Chondrocyte (in vitro differentiated cells): Measurements from ENCODE around the gene C8A. TPM values are rescaled to one million over a fixed set of nuclear protein-coding genes. Genes with fewer than 3 reads are reported as not detected.

ENCODE experiments used
- DNase-seq: peaks from one replicate; pipeline ENCODE4 v3.0.0; 2021; ENCODE audit warnings: mixed read lengths, low spot score
- H3K27ac Mint-ChIP-seq: one replicate; pipeline ENCODE4 v1.8.0; 2021; ENCODE audit warnings: mild to moderate bottlenecking, moderate library complexity, mixed read lengths; ENCODE audit not compliant: unreplicated experiment
- H3K27me3 Mint-ChIP-seq: 2 replicates; pipeline ENCODE4 v1.8.0; 2021; ENCODE audit warnings: low read depth, mixed read lengths
- H3K36me3 Mint-ChIP-seq: 2 replicates; pipeline ENCODE4 v1.8.0; 2021; ENCODE audit warnings: low read depth, mixed read lengths
- H3K4me1 Mint-ChIP-seq: 2 replicates; pipeline ENCODE4 v1.8.0; 2021; ENCODE audit warnings: low read depth, mild to moderate bottlenecking, mixed read lengths
- H3K4me3 Mint-ChIP-seq: one replicate; pipeline ENCODE4 v1.8.0; 2021; ENCODE audit warnings: mild to moderate bottlenecking, moderate library complexity, mixed read lengths; ENCODE audit not compliant: unreplicated experiment
- H3K9me3 Mint-ChIP-seq: 2 replicates; pipeline ENCODE4 v1.8.0; 2021; ENCODE audit warnings: low read depth, mixed read lengths
- total RNA-seq: library from RNA; stranded (reverse); gene quantifications from 3 replicates; pipeline ENCODE4 v1.2.1, GENCODE V29; 2021
- TF ChIP-seq, protein P1 (sequence below): fragments of 200-600 bp; sonication (generic); IDR thresholded peaks from 2 replicates; pipeline ENCODE4 v1.5.0; 2021; ENCODE audit warnings: antibody characterized with exemption, mild to moderate bottlenecking, moderate library complexity

C8A gene
- total RNA-seq, 1 donor from 2014 or later = not detected

DNA sequence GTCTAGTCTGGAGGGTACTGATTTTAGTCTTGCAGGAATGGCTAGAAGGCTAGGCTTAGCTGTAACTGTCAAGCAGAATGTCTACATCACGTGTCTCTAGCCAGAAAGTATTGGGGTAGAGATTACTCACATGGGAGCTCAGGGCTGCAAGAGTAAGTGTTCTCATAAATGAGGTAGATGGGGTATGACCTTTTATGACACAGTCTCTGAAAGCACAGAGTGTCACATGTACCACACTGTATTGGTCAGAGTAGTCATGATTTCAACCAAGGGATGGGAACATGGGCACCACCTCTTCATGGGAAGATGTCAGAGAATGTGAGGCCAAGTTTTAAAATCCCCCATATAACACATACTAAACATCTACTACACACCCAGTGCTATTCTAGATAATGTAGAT lies 38.3 kb upstream of the C8A start:
- Mint-ChIP-seq H3K4me3 (no peak overlapping the region), H3K27ac (no peak overlapping the region), H3K36me3 (peaks cover 2% of the 10 kb centered on the region), H3K4me1 (peaks cover 22% of the 10 kb centered on the region), H3K9me3 (peaks cover 12% of the 10 kb centered on the region), H3K27me3 (peaks cover 9% of the 10 kb centered on the region)
- DNase-seq = no peak
- TF ChIP-seq, protein P1, sequence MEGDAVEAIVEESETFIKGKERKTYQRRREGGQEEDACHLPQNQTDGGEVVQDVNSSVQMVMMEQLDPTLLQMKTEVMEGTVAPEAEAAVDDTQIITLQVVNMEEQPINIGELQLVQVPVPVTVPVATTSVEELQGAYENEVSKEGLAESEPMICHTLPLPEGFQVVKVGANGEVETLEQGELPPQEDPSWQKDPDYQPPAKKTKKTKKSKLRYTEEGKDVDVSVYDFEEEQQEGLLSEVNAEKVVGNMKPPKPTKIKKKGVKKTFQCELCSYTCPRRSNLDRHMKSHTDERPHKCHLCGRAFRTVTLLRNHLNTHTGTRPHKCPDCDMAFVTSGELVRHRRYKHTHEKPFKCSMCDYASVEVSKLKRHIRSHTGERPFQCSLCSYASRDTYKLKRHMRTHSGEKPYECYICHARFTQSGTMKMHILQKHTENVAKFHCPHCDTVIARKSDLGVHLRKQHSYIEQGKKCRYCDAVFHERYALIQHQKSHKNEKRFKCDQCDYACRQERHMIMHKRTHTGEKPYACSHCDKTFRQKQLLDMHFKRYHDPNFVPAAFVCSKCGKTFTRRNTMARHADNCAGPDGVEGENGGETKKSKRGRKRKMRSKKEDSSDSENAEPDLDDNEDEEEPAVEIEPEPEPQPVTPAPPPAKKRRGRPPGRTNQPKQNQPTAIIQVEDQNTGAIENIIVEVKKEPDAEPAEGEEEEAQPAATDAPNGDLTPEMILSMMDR = no peak

DNA sequence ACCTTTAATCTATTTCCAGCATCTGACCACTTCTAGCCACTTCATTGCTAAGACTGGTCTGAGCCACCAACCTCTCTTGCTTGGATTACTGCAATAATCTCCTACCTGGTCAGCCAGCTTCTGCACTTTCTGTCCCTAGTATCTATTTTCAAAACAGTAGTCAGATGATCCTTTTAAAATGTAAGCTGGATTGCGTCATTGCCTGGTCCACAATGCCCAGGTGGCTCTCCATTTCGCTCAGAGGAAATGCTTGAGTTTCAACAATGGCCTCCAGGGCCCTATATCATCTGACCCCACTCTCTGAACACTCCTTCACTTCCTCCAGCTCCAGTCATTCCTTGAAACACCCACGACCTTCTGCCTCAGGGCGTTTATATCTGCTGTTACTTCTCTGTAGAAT lies 37.7 kb upstream of the C8A start:
- no peak overlapping the region for H3K27ac Mint-ChIP-seq
- H3K4me3 Mint-ChIP-seq = no peak overlapping the region
- peaks cover 22% of the 10 kb centered on the region for H3K4me1 Mint-ChIP-seq
- peaks cover 2% of the 10 kb centered on the region for H3K36me3 Mint-ChIP-seq
- H3K9me3 Mint-ChIP-seq = peaks cover 12% of the 10 kb centered on the region
- TF ChIP-seq, protein P1 = no peak
- DNase-seq = no peak
- peaks cover 6% of the 10 kb centered on the region for H3K27me3 Mint-ChIP-seq

DNA sequence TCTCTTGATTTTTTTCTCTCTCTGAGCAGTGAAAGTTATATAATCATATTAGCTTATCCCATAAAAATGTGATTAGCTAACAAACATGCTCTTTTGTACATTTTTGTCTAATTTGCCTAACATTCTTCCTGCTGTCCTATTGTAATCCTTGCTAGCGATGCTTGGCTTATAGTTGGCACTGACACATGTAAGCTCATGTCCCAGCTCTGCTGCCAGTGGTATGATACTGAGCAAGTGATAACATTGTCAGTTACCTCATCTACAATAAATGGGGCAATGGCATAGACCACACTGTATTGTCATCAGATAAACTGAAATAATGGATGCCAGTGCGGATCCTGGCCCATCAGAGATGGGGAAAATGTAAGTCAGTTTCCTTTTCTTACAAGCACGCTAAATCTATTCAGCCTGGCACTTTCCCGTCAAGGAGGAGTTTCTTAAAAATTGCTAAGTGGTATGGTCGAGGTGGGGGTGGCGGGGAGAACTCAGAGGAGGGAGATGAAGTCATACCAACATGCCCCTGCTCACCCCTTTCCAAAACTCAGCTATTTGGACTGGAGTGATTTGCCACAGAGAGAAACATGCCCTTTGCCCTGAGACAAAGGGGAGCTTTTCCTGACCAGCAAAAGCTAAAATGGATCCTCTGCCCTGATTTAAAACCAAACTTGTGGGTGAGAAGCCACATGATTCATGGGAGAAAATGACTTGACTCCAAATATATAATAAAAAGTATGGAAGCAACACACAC lies 36.7 kb upstream of the C8A start:
- Mint-ChIP-seq H3K27ac (no peak overlapping the region), H3K9me3 (peaks cover 12% of the 10 kb centered on the region), H3K4me1 (peaks cover 22% of the 10 kb centered on the region), H3K36me3 (peaks cover 2% of the 10 kb centered on the region), H3K4me3 (no peak overlapping the region), H3K27me3 (peaks cover 2% of the 10 kb centered on the region)
- TF ChIP-seq, protein P1 = no peak
- DNase-seq = no peak

DNA sequence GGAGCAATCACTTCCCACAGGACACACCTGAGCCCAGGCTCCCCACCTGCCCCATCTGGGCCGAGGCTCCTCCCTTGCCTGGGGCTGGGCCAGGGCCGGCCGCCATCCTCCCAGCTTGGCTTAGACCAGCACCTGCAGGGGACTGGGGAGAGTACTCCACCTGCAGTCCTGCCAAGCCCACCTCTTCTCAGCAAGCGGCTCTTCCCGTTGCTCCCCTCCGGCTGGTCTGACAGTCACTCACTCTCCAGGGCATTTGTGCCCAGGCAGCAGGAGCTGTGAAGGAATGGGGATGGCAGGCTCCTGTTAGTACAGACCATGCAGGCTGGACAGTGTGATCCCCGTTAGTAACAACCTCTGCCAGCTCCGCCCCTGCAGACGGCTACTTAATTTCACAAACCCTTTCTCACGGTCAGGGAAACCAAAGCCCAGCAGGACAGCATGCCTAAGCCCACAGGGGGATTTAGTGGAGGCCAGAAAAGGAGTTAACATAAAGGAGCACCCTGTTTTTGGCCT lies 35.2 kb upstream of the C8A start, which contains the start of gene FYB2:
TSS of gene FYB2 (minus strand) at position 18 of the 513 bp plus-strand sequence. CDS start 114 bp downstream, outside the sequence.
- Mint-ChIP-seq H3K4me1 (peaks cover 22% of the 10 kb centered on the region), H3K36me3 (peaks cover 2% of the 10 kb centered on the region), H3K4me3 (no peak within 1 kb of the TSS), H3K27me3 (peaks cover 3% of the 10 kb centered on the region), H3K9me3 (peaks cover 6% of the 10 kb centered on the region), H3K27ac (no peak within 1 kb of the TSS)
- DNase-seq = no peak
- TF ChIP-seq, protein P1 = no peak

DNA sequence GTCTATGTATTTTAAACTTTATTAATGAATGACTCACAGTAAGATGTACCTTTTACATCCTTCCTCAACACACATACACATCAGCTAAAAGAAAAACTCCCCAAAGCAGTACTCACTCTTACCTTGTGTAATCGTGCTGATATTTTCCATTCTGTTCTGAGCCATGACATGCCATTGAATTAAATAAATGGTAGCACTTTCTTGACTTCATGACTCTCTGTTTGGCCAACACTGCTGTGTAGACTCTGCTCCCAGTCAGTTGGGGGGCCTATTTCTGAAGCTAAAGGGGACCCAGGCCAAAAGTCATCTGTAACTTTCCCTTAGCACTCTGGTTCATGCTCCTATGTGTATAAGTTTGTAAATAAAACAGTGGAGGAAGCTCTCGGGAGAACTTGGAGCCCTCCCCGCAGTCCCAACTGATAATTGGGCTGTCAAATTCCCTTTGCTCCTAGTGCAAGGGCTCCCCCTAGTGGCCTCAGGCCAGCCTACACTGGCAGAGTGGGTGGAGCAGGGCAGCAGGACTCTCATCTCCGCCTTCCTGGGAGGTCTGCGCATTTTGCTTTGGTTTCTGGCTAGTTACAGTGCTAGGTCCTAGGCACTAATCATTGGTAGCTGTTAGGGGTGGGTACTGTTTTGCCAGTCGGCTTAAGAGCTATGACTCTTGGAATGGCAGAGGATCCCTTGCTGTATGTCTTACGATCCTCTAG lies 33.7 kb upstream of the C8A start:
- no peak overlapping the region for H3K27ac Mint-ChIP-seq
- no peak for DNase-seq
- H3K36me3 Mint-ChIP-seq = no peaks in the 10 kb centered on the region

More for the DNA sequence above, 33.7 kb upstream of the C8A start:
- no peak overlapping the region for H3K4me3 Mint-ChIP-seq
- H3K27me3 Mint-ChIP-seq = peaks cover 3% of the 10 kb centered on the region
- no peaks in the 10 kb centered on the region for H3K9me3 Mint-ChIP-seq
- TF ChIP-seq, protein P1 = peak; percentile 99
- H3K4me1 Mint-ChIP-seq = peaks cover 22% of the 10 kb centered on the region
